ENCODE measurements around the gene ATP8B2. TPM values are rescaled to one million over a fixed set of nuclear protein-coding genes. Genes with fewer than 3 reads are reported as not detected.
"Not testable (repeated sequence)": the region's sequence is repeated elsewhere in the genome, so short reads cannot be mapped to it uniquely, and the experiment has no call there.

Gene ATP8B2
- total RNA-seq, 4 donors from 2014 or later: 107 to 175 (median 131) TPM

GRCh38 chr1:154312229-154313065 is 12.9 kb upstream of the ATP8B2 start:
- H3K4me1 ChIP-seq, H3K9me3 ChIP-seq, H3K36me3 ChIP-seq, ATAC-seq, H3K27ac ChIP-seq, H3K27me3 ChIP-seq, H3K4me3 ChIP-seq: not testable (repeated sequence)
- WGBS, 2 donors (ENCODE audit: low coverage in 1 of 2): 65 to 78% methylated on average over 6 to 11 of the region's 13 CpGs

GRCh38 chr1:154313066-154313356 is 12.3 kb upstream of the ATP8B2 start:
- Histone ChIP-seq H3K27me3 (no peaks in the 10 kb centered on the region), H3K36me3 (no peaks in the 10 kb centered on the region), H3K4me3 (no peak overlapping the region), H3K4me1 (no peaks in the 10 kb centered on the region), H3K9me3 (no peaks in the 10 kb centered on the region), H3K27ac (no peak overlapping the region)
- no peak for ATAC-seq
- TF ChIP-seq POLR2A (IDR thresholded peaks at IDR 0.05): no peak
- WGBS, 2 donors (ENCODE audit: low coverage in 1 of 2): 75 to 76% methylated on average over 2 to 3 of the region's 10 CpGs

- H3K27me3 ChIP-seq, H3K4me1 ChIP-seq, ATAC-seq, H3K9me3 ChIP-seq, H3K4me3 ChIP-seq, H3K36me3 ChIP-seq, H3K27ac ChIP-seq: not testable (repeated sequence)
- WGBS, 2 donors (ENCODE audit: low coverage in 1 of 2): 67 to 91% methylated on average over 2 to 3 of the region's 3 CpGs
Observed at GRCh38 chr1:154314226-154314625, 11.1 kb upstream of the ATP8B2 start.

- ATAC-seq: no peak
- no peak overlapping the region for H3K27ac ChIP-seq
- no peaks in the 10 kb centered on the region for H3K9me3 ChIP-seq
- no peaks in the 10 kb centered on the region for H3K27me3 ChIP-seq
- H3K4me3 ChIP-seq: no peak overlapping the region
- no peaks in the 10 kb centered on the region for H3K4me1 ChIP-seq
- H3K36me3 ChIP-seq: no peaks in the 10 kb centered on the region
- WGBS, 2 donors (ENCODE audit: low coverage in 1 of 2): 79 to 93% methylated on average over 1 of the region's 1 CpG
- TF ChIP-seq EP300 (IDR thresholded peaks at IDR 0.05): no peak
- no peak for TF ChIP-seq CTCF (IDR thresholded peaks at IDR 0.05)
- TF ChIP-seq POLR2AphosphoS5 (IDR thresholded peaks at IDR 0.05): no peak
- no peak for TF ChIP-seq POLR2A (IDR thresholded peaks at IDR 0.05)
Observed at GRCh38 chr1:154316704-154317103, 8.6 kb upstream of the ATP8B2 start.

- Histone ChIP-seq H3K27me3 (no peaks in the 10 kb centered on the region), H3K27ac (no peak overlapping the region), H3K9me3 (no peaks in the 10 kb centered on the region), H3K4me3 (no peak overlapping the region), H3K36me3 (no peaks in the 10 kb centered on the region), H3K4me1 (no peaks in the 10 kb centered on the region)
- no peak for ATAC-seq
- no peak for TF ChIP-seq EP300 (IDR thresholded peaks at IDR 0.05)
- TF ChIP-seq POLR2A (IDR thresholded peaks at IDR 0.05): no peak
- TF ChIP-seq POLR2AphosphoS5 (IDR thresholded peaks at IDR 0.05): no peak
- TF ChIP-seq CTCF (IDR thresholded peaks at IDR 0.05): no peak
- WGBS, 2 donors (ENCODE audit: low coverage in 1 of 2): 66 to 67% methylated on average over 4 of the region's 4 CpGs
Observed at GRCh38 chr1:154318386-154318785, 6.9 kb upstream of the ATP8B2 start.

- 25 to 43% methylated on average over 5 to 9 of the region's 9 CpGs for WGBS, 2 donors (ENCODE audit: low coverage in 1 of 2)
- TF ChIP-seq CTCF (IDR thresholded peaks at IDR 0.05): no peak
- no peak for TF ChIP-seq POLR2A (IDR thresholded peaks at IDR 0.05)
- TF ChIP-seq EP300 (IDR thresholded peaks at IDR 0.05): no peak
- no peak for TF ChIP-seq POLR2AphosphoS5 (IDR thresholded peaks at IDR 0.05)
- Histone ChIP-seq H3K9me3 (no peaks in the 10 kb centered on the region), H3K4me3 (no peak within 1 kb of the TSS), H3K36me3 (no peaks in the 10 kb centered on the region), H3K27ac (no peak within 1 kb of the TSS), H3K27me3 (no peaks in the 10 kb centered on the region), H3K4me1 (peaks cover 0 to 12% (median 4%) of the 10 kb centered on the region in 3 donors)
- no peak for ATAC-seq
Observed at GRCh38 chr1:154320882-154321608, 4.3 kb upstream of the ATP8B2 start, which contains the start of gene AQP10. AQP10 (plus strand) TSS chr1:154321093; CDS start chr1:154321156, 63 bp downstream.

GRCh38 chr1:154321609-154321934 is 3.8 kb upstream of the ATP8B2 start:
- H3K4me3 ChIP-seq, H3K27me3 ChIP-seq, H3K36me3 ChIP-seq, H3K27ac ChIP-seq, H3K9me3 ChIP-seq, ATAC-seq: not testable (repeated sequence)
- H3K4me1 ChIP-seq: peaks cover 0 to 18% (median 4%) of the 10 kb centered on the region in 3 donors
